K562 (cell line): Measurements from ENCODE around the gene RTN4. TPM values are rescaled to one million over a fixed set of nuclear protein-coding genes. Genes with fewer than 3 reads are reported as not detected.

ENCODE experiments used
- ARID4B ChIP-seq: sonication (generic); formaldehyde crosslinking; IDR thresholded peaks from 2 replicates; pipeline ENCODE4 v1.8.0; 2022; ENCODE audit warnings: mild to moderate bottlenecking, missing genetic modification reagents
- ATF7 ChIP-seq: fragments of 450-650 bp; IDR thresholded peaks from 2 replicates; pipeline ENCODE4 v1.7.1; 2014; ENCODE audit warnings: mild to moderate bottlenecking, moderate library complexity
- CCAR2 ChIP-seq: fragments of 200-400 bp; formaldehyde crosslinking; IDR thresholded peaks from 2 replicates; pipeline ENCODE4 v1.6.1; 2017; ENCODE audit warnings: mild to moderate bottlenecking, low read depth, low read length
- FIP1L1 ChIP-seq: fragments of 200-400 bp; formaldehyde crosslinking; IDR thresholded peaks from 2 replicates; pipeline ENCODE4 v1.6.1; 2018; ENCODE audit warnings: mild to moderate bottlenecking, low read depth, low read length; ENCODE audit not compliant: poor library complexity, severe bottlenecking
- FOXA3 ChIP-seq, 2 experiments: fragments of 450-650 bp in 1 of 2; sonication (generic) in 1 of 2; formaldehyde crosslinking; IDR thresholded peaks in 1 of 2; conservative IDR thresholded peaks in 1 of 2; 2 replicates each; pipeline versions ENCODE4 v1.4.0 to v1.8.0; 2020 to 2022; ENCODE audit warnings: mild to moderate bottlenecking in 2 of 2, missing genetic modification reagents in 1 of 2
- GABPB2 ChIP-seq: fragments of 250-450 bp; sonication (Bioruptor Pico); conservative IDR thresholded peaks from 2 replicates; pipeline ENCODE4 v1.5.1; 2021; ENCODE audit warnings: mild to moderate bottlenecking
- L3MBTL2 ChIP-seq: fragments of 450-650 bp; IDR thresholded peaks from 2 replicates; pipeline ENCODE4 v1.6.1; 2016; ENCODE audit warnings: mild to moderate bottlenecking, moderate library complexity
- MTA1 ChIP-seq: fragments of 450-650 bp; IDR thresholded peaks from 2 replicates; pipeline ENCODE4 v1.6.1; 2017; ENCODE audit warnings: borderline replicate concordance
- MTA2 ChIP-seq: fragments of 450-650 bp; IDR thresholded peaks from 2 replicates; pipeline ENCODE4 v1.6.1; 2016; ENCODE audit warnings: low read depth
- NCOA2 ChIP-seq, 2 experiments: fragments of 450-650 bp; IDR thresholded peaks; 2 replicates each; pipeline ENCODE4 v1.6.1; 2018; ENCODE audit warnings: mild to moderate bottlenecking in 2 of 2, moderate library complexity in 1 of 2; ENCODE audit not compliant: partially characterized antibody in 2 of 2
- NFIX ChIP-seq: fragments of 250-450 bp; sonication (Bioruptor Pico); IDR thresholded peaks from 2 replicates; pipeline ENCODE4 v1.4.0; 2020; ENCODE audit warnings: low read depth, mild to moderate bottlenecking, moderate library complexity
- NR2C2 ChIP-seq, 2 experiments: fragments of 200-800 bp in 1 of 2; sonication (Bioruptor generic) in 1 of 2; sonication (generic) in 1 of 2; formaldehyde crosslinking in 1 of 2; IDR thresholded peaks; 2 replicates each; pipeline versions ENCODE4 v1.6.1 to v1.8.0; 2016 to 2022; ENCODE audit warnings: mild to moderate bottlenecking in 1 of 2, missing compliant biosample characterization in 1 of 2, missing genetic modification characterization in 1 of 2, missing genetic modification reagents in 1 of 2
- PCBP2 ChIP-seq: fragments of 200-400 bp; formaldehyde crosslinking; IDR thresholded peaks from 2 replicates; pipeline ENCODE4 v1.6.1; 2018; ENCODE audit warnings: low read length, low read depth, mild to moderate bottlenecking, moderate library complexity; ENCODE audit not compliant: poor library complexity, severe bottlenecking
- POLR2G ChIP-seq: fragments of 200-400 bp; formaldehyde crosslinking; IDR thresholded peaks from 2 replicates; pipeline ENCODE4 v1.6.1; 2017; ENCODE audit warnings: low read depth, mild to moderate bottlenecking, antibody characterized with exemption, low read length, moderate library complexity
- SMARCE1 ChIP-seq: fragments of 450-650 bp; IDR thresholded peaks from 2 replicates; pipeline ENCODE4 v1.7.1; 2016; ENCODE audit warnings: mild to moderate bottlenecking
- ZBTB11 ChIP-seq, 3 experiments: fragments of 200-800 bp in 1 of 3; fragments of 250-450 bp in 1 of 3; fragments of 450-650 bp in 1 of 3; sonication (Bioruptor Pico) in 1 of 3; sonication (Bioruptor generic) in 1 of 3; formaldehyde crosslinking in 1 of 3; IDR thresholded peaks; 2 replicates each; pipeline versions ENCODE4 v1.6.1 to v1.8.0; 2016 to 2022; ENCODE audit warnings: mild to moderate bottlenecking in 2 of 3, missing genetic modification characterization in 2 of 3, missing compliant biosample characterization in 1 of 3, moderate library complexity in 1 of 3
- ZEB2 ChIP-seq: fragments of 450-650 bp; IDR thresholded peaks from 2 replicates; pipeline ENCODE4 v1.6.1; 2016
- ZNF316 ChIP-seq: fragments of 450-650 bp; IDR thresholded peaks from 2 replicates; pipeline ENCODE4 v1.6.1; 2016
- polyA plus RNA-seq, 8 experiments: library from polyadenylated mRNA; depleted of rRNA in 4 of 8; stranded (reverse) in 5 of 8; unstranded in 3 of 8; fragments of >200 nt; fragmentation: Nextera tagmentation in 2 of 8; fragmentation: Illumina TruSeq in 1 of 8; extraction: Ambion mirVana in 2 of 8; extraction: Trizol in 1 of 8; gene quantifications; 2 replicates each; pipeline versions ENCODE4 v1.2.1 to v1.2.3, GENCODE V29; 2011 to 2014; ENCODE audit warnings: inconsistent platforms in 1 of 8, missing spikeins in 1 of 8
- total RNA-seq, 7 experiments: library from RNA; depleted of rRNA in 6 of 7; stranded (reverse); fragments of >200 nt in 6 of 7; fragmentation: Illumina TruSeq in 2 of 7; extraction: Trizol in 2 of 7; gene quantifications; 2 replicates each; pipeline versions ENCODE4 v1.2.1 to v1.2.3, GENCODE V29; 2011 to 2021; ENCODE audit warnings: low replicate concordance in 1 of 7
- TF ChIP-seq, protein P1 (sequence below), 2 experiments: fragments of 450-650 bp in 1 of 2; sonication (generic) in 1 of 2; formaldehyde crosslinking in 1 of 2; IDR thresholded peaks in 1 of 2; conservative IDR thresholded peaks in 1 of 2; 2 replicates each; pipeline versions ENCODE4 v1.6.1 to v1.8.1; 2016 to 2023; ENCODE audit warnings: mild to moderate bottlenecking in 2 of 2, moderate library complexity in 2 of 2, inconsistent platforms in 1 of 2, missing genetic modification reagents in 1 of 2

The RTN4 gene
- total and polyA plus RNA-seq, 9 of the 15 experiments (the other 6 are each of a cell fraction or from before 2014, with no cell fraction given), result 73.0 to 248 (median 116) TPM

GRCh38 chr2:55056024-55056521 lies 5.8 kb upstream of the RTN4 start (continued):
- TF ChIP-seq ARID4B (CRISPR knock-in tag), result no peak
- peak in 1 of 2 experiments; percentile 23 for TF ChIP-seq NCOA2 (IDR thresholded peaks at IDR 0.05; ENCODE audit: partially characterized antibody in 2 of 2)
- no peak for TF ChIP-seq PCBP2
- TF ChIP-seq MTA2, result 0 out of 2 replicates have a peak, but pooled peaks have one; percentile 5
- no peak for TF ChIP-seq POLR2G
- no peak for TF ChIP-seq FIP1L1
- TF ChIP-seq ZEB2, result peak; percentile 88
- no peak for TF ChIP-seq GABPB2 (CRISPR knock-in tag)
- no peak for TF ChIP-seq NFIX (CRISPR knock-in tag)
- peak; percentile 80; the same call in 1 of the 2 replicates for TF ChIP-seq SMARCE1
- peak; percentile 88 for TF ChIP-seq ATF7
- TF ChIP-seq, protein P1, sequence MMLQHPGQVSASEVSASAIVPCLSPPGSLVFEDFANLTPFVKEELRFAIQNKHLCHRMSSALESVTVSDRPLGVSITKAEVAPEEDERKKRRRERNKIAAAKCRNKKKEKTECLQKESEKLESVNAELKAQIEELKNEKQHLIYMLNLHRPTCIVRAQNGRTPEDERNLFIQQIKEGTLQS (IDR thresholded peaks at IDR 0.05), result peak; percentile 98
- TF ChIP-seq, protein P1 (CRISPR knock-in tag; conservative IDR thresholded peaks at IDR 0.05), result no peak
- TF ChIP-seq MTA1, result peak; percentile 49; the same call in 1 of the 2 replicates
- TF ChIP-seq NR2C2 (CRISPR knock-in tag; IDR thresholded peaks at IDR 0.05), result no peak
- TF ChIP-seq NR2C2 (tag; IDR thresholded peaks at IDR 0.05), result peak; percentile 64
- TF ChIP-seq ZNF316, result no peak
- TF ChIP-seq CCAR2, result no peak
- no peak for TF ChIP-seq FOXA3 (CRISPR knock-in tag; conservative IDR thresholded peaks at IDR 0.05 in 1 of 2, IDR thresholded peaks at IDR 0.05 in 1 of 2)
- no peak for TF ChIP-seq ZBTB11 (CRISPR knock-in tag; IDR thresholded peaks at IDR 0.05)
- peak; percentile 73 for TF ChIP-seq L3MBTL2
